Body of pancreas (tissue), 4 donors: ENCODE measurements around the gene SELENOV. TPM values are rescaled to one million over a fixed set of nuclear protein-coding genes. Genes with fewer than 3 reads are reported as not detected.
A peak's percentile ranks its signal among the peaks of the same experiment; 100 is the strongest.

Source experiments
- ATAC-seq: fragments of 150-250 bp; one replicate; pipeline ENCODE4 v1.9.1; 2016
- DNase-seq, 4 donors: peaks; one replicate each; pipeline ENCODE4 v3.0.0-alpha.2; 2019
- H3K27ac ChIP-seq, 4 donors: fragments of 200-600 bp; sonication (generic); 1 replicate in 3 of 4; 2 replicates in 1 of 4; pipeline versions ENCODE4 v1.5.1 to v1.6.1; 2016 to 2019; ENCODE audit warnings: mild to moderate bottlenecking in 1 of 4, mixed read lengths in 1 of 4, moderate library complexity in 1 of 4
- H3K27me3 ChIP-seq, 2 donors: fragments of 200-600 bp; sonication (generic); one replicate each; pipeline ENCODE4 v1.6.0; 2016; ENCODE audit warnings: mild to moderate bottlenecking in 1 of 2
- H3K36me3 ChIP-seq, 2 donors: fragments of 200-600 bp; sonication (generic); replicated peaks in 1 of 2; 2 replicates each; pipeline ENCODE4 v1.5.1; 2016; ENCODE audit warnings: low read depth in 2 of 2; ENCODE audit not compliant: insufficient read depth in 1 of 2
- H3K4me1 ChIP-seq: fragments of 200-600 bp; sonication (generic); one replicate; pipeline ENCODE4 v1.6.0; 2016
- H3K4me3 ChIP-seq, 2 donors: fragments of 200-600 bp; sonication (generic); 1 replicate in 1 of 2; 2 replicates in 1 of 2; pipeline ENCODE4 v1.5.1; 2016 to 2019
- H3K9me3 ChIP-seq, 3 donors: fragments of 200-600 bp; sonication (generic); 1 replicate in 2 of 3; 2 replicates in 1 of 3; pipeline ENCODE4 v1.5.1; 2016
- CTCF ChIP-seq, 7 experiments: fragments of 450-650 bp in 4 of 7; fragments of 200-600 bp in 3 of 7; sonication (generic) in 3 of 7; IDR thresholded peaks; one replicate each; pipeline ENCODE4 v1.5.1; 2016 to 2019; ENCODE audit warnings: antibody characterized with exemption in 7 of 7
- POLR2A ChIP-seq, 3 donors: fragments of 450-650 bp; IDR thresholded peaks; one replicate each; pipeline ENCODE4 v1.6.1; 2016; ENCODE audit warnings: antibody characterized with exemption in 3 of 3, mild to moderate bottlenecking in 2 of 3
- WGBS, 2 donors: methylation state at CpG; one replicate each; pipeline ENCODE4 v1.1.5; 2017; 5-methylcytosine and 5-hydroxymethylcytosine counted together
- intact Hi-C: fragments of 100-400 bp; cut with DNase I; formaldehyde crosslinking; loops from one replicate; pipeline ENCODE4 v1.15.1; 2023
- total RNA-seq, 2 donors: library from RNA; depleted of rRNA; stranded (reverse); fragments of >200 nt; gene quantifications; one replicate each; pipeline ENCODE4 v1.1.0, GENCODE V29; 2016

The SELENOV gene
- total RNA-seq, 2 donors from 2014 or later = not detected

GRCh38 chr19:39533003-39533512 lies 18.1 kb downstream of the SELENOV start:
- no peak for TF ChIP-seq CTCF (IDR thresholded peaks at IDR 0.05)
- TF ChIP-seq POLR2A (IDR thresholded peaks at IDR 0.05) = no peak
- ATAC-seq (peak; percentile 2), DNase-seq (no peak)
- Histone ChIP-seq H3K36me3 (no peaks in the 10 kb centered on the region), H3K4me3 (no peak overlapping the region), H3K9me3 (no peaks in the 10 kb centered on the region), H3K4me1 (peaks cover 12% of the 10 kb centered on the region), H3K27ac (no peak overlapping the region), H3K27me3 (no peaks in the 10 kb centered on the region)
- intact Hi-C loops = loop anchor here (10.0 kb wide), 2 partner anchors 58 to 88 kb away; partner anchors contain the start of gene SUPT5H
- WGBS, 2 donors = 18 to 21% methylated on average over 12 of the region's 12 CpGs

GRCh38 chr19:39533791-39534190 lies 18.9 kb downstream of the SELENOV start:
- Histone ChIP-seq H3K4me1 (peaks cover 20% of the 10 kb centered on the region), H3K27ac (no peak overlapping the region), H3K27me3 (no peaks in the 10 kb centered on the region), H3K9me3 (no peaks in the 10 kb centered on the region), H3K4me3 (no peak overlapping the region), H3K36me3 (no peaks in the 10 kb centered on the region)
- intact Hi-C loops = loop anchor here (10.0 kb wide), 2 partner anchors 59 to 89 kb away; partner anchors contain the start of gene SUPT5H
- 47 to 51% methylated on average over 3 of the region's 3 CpGs for WGBS, 2 donors
- TF ChIP-seq CTCF (IDR thresholded peaks at IDR 0.05) (no peak), POLR2A (IDR thresholded peaks at IDR 0.05) (no peak)
- no peak for DNase-seq
- ATAC-seq = no peak

GRCh38 chr19:39539165-39539517 lies 24.2 kb downstream of the SELENOV start:
- no peaks in the 10 kb centered on the region for H3K27me3 ChIP-seq
- intact Hi-C loops = loop anchor here (10.0 kb wide), 2 partner anchors 64 to 94 kb away; partner anchors contain the start of gene SUPT5H
- H3K27ac ChIP-seq = peak overlapping the region; percentile 91 to 97 (median 93)
- peak overlapping the region; percentile 44 to 82 for H3K4me3 ChIP-seq
- no peak for TF ChIP-seq POLR2A (IDR thresholded peaks at IDR 0.05)
- ATAC-seq (no peak), DNase-seq (no peak)
- 0 to 1% methylated on average over 9 to 10 of the region's 10 CpGs for WGBS, 2 donors
- H3K4me1 ChIP-seq = peaks cover 13% of the 10 kb centered on the region
- no peaks in the 10 kb centered on the region for H3K36me3 ChIP-seq
- H3K9me3 ChIP-seq = no peaks in the 10 kb centered on the region

GRCh38 chr19:39539518-39540332 lies 24.8 kb downstream of the SELENOV start, which contains the start of gene EID2:
Gene EID2 (minus strand): TSS chr19:39540161. CDS start chr19:39540079, 82 bp downstream.
- H3K36me3 ChIP-seq = no peaks in the 10 kb centered on the region
- peak within 1 kb of the TSS; percentile 91 to 97 (median 93) for H3K27ac ChIP-seq
- peaks cover 13% of the 10 kb centered on the region for H3K4me1 ChIP-seq
- peak within 1 kb of the TSS; percentile 44 to 82 for H3K4me3 ChIP-seq
- intact Hi-C loops = loop anchor here (10.0 kb wide), 2 partner anchors 65 to 95 kb away; partner anchors contain the start of gene SUPT5H
- TF ChIP-seq POLR2A (IDR thresholded peaks at IDR 0.05) (peak; percentile 70 to 85 (median 83)), CTCF (IDR thresholded peaks at IDR 0.05) (peak; percentile 71 to 95 (median 90))
- WGBS, 2 donors = 0 to 1% methylated on average over 2 to 84 of the region's 84 CpGs
- H3K9me3 ChIP-seq = no peaks in the 10 kb centered on the region
- peak; percentile 99 for ATAC-seq
- peak; percentile 95 to 98 (median 96) for DNase-seq
- H3K27me3 ChIP-seq = no peaks in the 10 kb centered on the region

GRCh38 chr19:39540333-39540673 lies 25.4 kb downstream of the SELENOV start:
- Histone ChIP-seq H3K27ac (peak overlapping the region in 3 of 4 donors; percentile 91 to 97 (median 94)), H3K36me3 (no peaks in the 10 kb centered on the region), H3K4me1 (peaks cover 13% of the 10 kb centered on the region), H3K27me3 (no peaks in the 10 kb centered on the region), H3K9me3 (no peaks in the 10 kb centered on the region), H3K4me3 (no peak overlapping the region)
- no peak for DNase-seq
- no peak for ATAC-seq
- 1 to 2% methylated on average over 10 of the region's 10 CpGs for WGBS, 2 donors
- TF ChIP-seq CTCF (IDR thresholded peaks at IDR 0.05) = peak in 1 of 7 experiments; percentile 6
- no peak for TF ChIP-seq POLR2A (IDR thresholded peaks at IDR 0.05)
- intact Hi-C loops = no loop called here
